GF-D8 (cell line): Measurements from ENCODE around the gene DCTN3.

Experiments used
- DNase-seq: peaks from one replicate; lab custom pipeline; 2025; lab: John Stamatoyannopoulos, UW

Gene DCTN3

GRCh38 chr9:34573599-34574325 lies 46.5 kb downstream of the DCTN3 start:
- DNase-seq, result no peak

- no peak for DNase-seq
Observed at GRCh38 chr9:34572628-34573027, 47.7 kb downstream of the DCTN3 start.

GRCh38 chr9:34572092-34572491 lies 48.2 kb downstream of the DCTN3 start:
- DNase-seq, result no peak

- no peak for DNase-seq
Observed at GRCh38 chr9:34571481-34571810, 48.8 kb downstream of the DCTN3 start.

- no peak for DNase-seq
Observed at GRCh38 chr9:34570809-34571480, 49.4 kb downstream of the DCTN3 start.

GRCh38 chr9:34570376-34570775 lies 49.9 kb downstream of the DCTN3 start:
- DNase-seq, result no peak

GRCh38 chr9:34568774-34569173 lies 51.5 kb downstream of the DCTN3 start:
- DNase-seq, result no peak

GRCh38 chr9:34568133-34568532 lies 52.2 kb downstream of the DCTN3 start:
- no peak for DNase-seq

- no peak for DNase-seq
Observed at GRCh38 chr9:34566972-34567371, 53.3 kb downstream of the DCTN3 start.

GRCh38 chr9:34566322-34566721 lies 54.0 kb downstream of the DCTN3 start:
- no peak for DNase-seq

GRCh38 chr9:34565856-34566255 lies 54.4 kb downstream of the DCTN3 start:
- no peak for DNase-seq

GRCh38 chr9:34564617-34565016 lies 55.7 kb downstream of the DCTN3 start:
- DNase-seq, result no peak
